ENCODE results near the gene CAVIN1.
"Not testable (repeated sequence)": the region's sequence is repeated elsewhere in the genome, so short reads cannot be mapped to it uniquely, and the experiment has no call there.

CAVIN1 gene, protein sequence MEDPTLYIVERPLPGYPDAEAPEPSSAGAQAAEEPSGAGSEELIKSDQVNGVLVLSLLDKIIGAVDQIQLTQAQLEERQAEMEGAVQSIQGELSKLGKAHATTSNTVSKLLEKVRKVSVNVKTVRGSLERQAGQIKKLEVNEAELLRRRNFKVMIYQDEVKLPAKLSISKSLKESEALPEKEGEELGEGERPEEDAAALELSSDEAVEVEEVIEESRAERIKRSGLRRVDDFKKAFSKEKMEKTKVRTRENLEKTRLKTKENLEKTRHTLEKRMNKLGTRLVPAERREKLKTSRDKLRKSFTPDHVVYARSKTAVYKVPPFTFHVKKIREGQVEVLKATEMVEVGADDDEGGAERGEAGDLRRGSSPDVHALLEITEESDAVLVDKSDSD

DNA sequence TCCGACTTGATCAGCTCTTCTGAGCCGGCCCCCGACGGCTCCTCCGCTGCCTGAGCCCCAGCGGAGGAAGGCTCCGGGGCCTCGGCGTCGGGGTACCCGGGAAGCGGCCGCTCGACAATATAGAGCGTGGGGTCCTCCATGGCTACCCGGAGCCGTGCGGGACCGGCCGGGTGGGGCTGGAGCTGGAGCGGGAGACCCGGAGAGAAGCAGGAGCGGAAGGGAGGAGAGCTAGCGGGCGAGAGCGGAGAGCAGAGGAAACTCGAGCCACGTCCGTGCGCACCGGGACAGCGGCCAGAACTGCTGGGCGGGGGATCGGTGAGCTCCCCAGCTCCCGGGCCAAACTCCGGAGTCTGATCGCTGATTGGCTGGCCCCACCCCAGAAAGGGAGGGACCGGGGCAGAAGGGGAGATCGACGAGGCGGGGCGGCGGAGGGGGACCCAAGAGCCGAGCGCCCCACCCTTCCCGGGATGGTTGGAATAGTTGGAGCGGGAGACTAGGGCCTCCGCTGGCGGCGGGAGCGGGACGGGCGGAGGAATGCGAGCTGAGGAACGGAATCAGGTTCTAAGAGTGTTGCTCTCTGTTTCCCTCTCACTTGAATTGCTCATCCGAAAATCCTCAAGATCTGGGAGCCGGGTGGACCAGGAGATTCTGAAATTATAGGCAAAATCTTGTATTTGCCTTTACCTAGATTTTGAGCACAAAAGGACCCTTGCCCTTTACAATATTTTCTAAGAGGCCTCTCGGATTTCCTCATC is at the start of gene CAVIN1:
Gene CAVIN1, minus strand, starts transcription at position 299 of the 755 bp plus-strand sequence. Its CDS starts 159 bp downstream, at position 140.
- DNase-seq (ENCODE audit: low spot score) = no peak

DNA sequence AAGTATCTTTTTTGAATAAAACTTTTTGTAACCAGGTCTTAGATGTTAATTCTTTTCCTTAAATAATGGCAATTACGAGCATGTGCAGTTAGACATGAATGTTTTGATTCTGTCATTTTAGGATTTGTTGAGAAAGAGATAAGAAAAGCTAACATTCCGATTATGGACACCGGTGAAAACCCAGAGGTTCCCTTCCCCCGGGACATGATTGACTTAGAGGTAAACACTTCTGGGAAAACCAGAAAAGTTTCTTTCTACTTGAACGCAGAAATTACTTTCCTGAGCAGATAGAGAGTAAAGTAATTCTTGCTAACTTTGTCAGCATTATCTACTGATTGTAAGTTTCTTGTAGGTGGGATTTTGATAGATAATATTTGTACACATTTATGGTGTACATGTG is 44.8 kb upstream of the CAVIN1 start:
- DNase-seq (ENCODE audit: low spot score) = no peak

DNA sequence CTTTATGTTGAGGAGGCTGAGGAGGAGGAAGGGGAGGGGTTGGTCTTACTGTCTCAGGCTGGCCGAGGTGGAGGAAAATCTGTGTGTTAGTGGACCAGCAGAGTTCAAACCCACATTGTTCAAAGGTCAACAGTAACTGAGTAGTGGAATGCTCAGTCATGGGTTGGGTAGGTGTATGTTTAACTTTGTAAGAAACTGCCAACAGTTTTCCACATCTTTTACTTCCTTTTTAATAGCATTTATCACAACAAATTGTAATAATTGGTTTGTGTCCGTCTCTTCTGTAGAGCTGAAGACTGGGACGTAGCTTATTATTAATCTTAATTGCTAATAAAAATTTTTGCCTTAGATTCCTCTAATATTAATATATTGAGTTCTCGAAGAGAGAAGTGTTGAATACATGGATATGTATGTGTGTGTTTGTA is 40.9 kb upstream of the CAVIN1 start:
- DNase-seq (ENCODE audit: low spot score) = no peak

DNA sequence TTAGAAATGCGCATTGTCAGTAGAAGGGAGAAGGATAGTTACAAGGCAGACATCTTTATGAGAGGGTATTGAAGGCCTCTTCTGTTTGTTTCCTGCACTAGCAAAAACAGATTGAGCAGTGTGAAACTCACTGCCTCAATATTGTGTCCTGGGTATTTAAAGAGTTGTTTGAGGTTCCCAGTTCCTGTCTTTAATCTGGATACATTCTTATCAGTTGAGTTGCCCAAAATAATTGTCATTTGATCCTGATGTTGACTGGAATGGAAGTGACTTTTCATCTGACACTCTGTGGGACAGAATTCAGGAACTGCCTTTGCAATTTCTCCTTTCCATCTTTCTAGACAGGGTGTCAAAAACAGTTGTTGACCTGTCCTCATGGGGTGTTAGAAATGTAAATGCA is 37.3 kb upstream of the CAVIN1 start:
- DNase-seq (ENCODE audit: low spot score) = no peak

DNA sequence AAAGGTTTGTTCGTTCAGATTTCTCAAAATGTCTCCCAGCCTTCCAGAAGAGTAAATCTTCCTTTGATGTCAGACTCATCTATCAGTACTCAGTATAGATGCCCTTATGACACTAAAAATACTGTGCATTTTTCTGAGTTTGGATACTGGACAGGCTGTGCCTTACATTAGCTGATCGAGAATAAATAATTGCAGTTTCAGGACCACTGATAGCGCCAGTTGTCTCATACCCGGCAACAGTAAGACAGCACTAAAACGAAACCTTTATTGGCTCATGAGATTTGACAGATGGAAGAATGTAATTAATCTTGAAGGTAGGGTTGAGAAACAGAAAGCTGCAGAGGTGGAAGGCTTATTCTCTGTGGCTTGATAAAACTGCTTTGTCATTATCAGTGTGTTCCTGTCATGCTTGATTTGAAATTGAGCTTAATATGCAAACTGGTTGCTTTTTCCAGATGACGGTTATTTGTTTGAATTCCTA is 36.8 kb upstream of the CAVIN1 start:
- peak; percentile 25 for DNase-seq (ENCODE audit: low spot score)

DNA sequence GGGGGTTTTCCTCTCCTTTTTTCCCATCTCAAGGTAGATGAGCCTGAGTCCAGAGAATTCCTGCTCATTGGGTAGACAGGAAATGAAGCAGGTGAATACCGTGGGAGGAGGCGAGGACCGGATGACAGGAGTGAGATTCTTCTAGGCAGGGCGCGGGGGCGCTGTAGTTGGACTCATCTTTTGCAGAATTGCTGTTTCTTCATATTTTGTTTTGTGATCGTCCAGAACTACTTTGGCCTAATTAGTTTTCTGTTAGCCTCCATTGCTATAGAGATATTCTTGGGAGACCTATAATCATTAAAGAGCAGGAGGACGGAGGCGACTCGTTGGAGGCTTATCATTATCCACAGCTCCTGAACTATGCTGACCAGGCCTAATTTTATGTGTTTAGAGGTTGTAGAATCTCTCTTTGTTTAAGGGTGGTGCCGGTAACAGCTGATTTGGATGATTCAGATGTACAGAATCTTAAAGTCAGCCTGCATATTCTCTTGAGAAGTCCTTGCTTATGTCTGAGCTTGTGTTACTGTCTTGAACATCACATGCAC is 36.3 kb upstream of the CAVIN1 start:
- DNase-seq (ENCODE audit: low spot score) = no peak

DNA sequence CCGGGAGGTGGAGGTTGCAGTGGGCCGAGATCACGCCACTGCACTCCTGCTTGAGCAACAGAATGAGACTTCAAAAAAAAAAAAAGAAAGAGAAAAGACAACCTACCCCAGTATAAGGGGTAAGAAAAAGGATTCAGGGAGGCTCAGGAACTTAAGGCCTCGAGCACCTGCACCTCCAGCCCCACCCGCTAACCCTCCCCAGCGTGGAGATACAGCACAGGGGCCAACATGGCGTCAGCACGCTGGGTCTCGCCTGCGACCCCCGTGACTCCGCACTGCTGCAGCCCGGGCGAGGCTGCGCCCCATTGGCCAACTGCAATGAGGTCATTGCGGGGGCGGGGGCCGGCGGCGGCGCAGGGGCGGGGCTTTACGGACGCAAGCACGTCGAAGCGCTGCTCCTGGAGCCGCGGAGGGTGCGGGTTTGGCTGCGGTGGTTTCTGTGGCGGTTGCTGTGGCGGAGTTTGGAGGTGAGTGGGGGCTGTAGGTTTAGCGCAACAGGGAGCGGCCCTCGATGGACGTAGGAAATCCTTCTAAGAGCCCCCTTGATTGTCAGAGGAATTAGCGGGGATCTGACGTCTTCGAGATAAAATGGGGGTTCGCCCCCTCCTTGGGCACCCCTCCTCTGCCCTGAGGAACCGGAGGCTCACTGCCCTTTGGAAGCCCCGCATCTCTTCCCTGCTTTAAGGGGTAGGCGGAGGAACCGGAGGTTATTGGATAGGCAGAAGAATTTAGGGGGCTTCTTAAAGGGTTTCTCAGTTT is 35.6 kb upstream of the CAVIN1 start, which contains the start of gene ATP6V0A1:
Gene ATP6V0A1, plus strand, starts transcription at position 382 of the 759 bp plus-strand sequence. CDS start 2,017 bp downstream, outside the sequence.
- DNase-seq (ENCODE audit: low spot score) = peak; percentile 81

DNA sequence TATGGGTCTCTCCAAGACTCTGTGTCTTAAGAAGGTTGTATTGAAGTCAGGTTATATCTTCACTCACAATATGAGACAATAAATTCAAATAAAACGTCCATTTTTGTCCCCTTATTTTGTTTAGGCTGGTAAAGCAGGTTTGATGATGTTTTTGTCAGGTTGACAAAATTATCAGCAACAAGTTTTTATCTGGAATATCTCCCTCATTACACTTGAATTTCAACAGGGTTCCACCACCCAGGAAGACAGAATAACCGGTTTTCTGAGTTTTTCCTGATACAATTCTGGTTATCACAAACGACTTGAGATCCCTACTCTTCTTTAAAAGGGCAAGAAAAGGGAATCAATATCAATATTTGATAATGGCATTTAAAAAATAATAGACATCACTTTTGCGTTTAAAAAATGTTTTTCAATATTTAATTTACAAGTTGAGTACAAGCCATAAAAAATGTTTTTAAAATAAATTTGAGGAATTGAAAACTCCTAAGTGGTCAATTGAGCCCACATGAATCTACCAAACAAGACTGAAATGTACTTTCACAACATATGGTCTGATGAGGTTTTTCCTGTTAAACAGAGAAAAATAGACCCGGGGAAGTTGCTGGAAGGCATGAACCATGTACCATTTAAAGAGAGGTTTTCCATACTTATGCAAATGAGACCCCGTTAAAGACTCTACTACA is 34.2 kb upstream of the CAVIN1 start:
- no peak for DNase-seq (ENCODE audit: low spot score)

DNA sequence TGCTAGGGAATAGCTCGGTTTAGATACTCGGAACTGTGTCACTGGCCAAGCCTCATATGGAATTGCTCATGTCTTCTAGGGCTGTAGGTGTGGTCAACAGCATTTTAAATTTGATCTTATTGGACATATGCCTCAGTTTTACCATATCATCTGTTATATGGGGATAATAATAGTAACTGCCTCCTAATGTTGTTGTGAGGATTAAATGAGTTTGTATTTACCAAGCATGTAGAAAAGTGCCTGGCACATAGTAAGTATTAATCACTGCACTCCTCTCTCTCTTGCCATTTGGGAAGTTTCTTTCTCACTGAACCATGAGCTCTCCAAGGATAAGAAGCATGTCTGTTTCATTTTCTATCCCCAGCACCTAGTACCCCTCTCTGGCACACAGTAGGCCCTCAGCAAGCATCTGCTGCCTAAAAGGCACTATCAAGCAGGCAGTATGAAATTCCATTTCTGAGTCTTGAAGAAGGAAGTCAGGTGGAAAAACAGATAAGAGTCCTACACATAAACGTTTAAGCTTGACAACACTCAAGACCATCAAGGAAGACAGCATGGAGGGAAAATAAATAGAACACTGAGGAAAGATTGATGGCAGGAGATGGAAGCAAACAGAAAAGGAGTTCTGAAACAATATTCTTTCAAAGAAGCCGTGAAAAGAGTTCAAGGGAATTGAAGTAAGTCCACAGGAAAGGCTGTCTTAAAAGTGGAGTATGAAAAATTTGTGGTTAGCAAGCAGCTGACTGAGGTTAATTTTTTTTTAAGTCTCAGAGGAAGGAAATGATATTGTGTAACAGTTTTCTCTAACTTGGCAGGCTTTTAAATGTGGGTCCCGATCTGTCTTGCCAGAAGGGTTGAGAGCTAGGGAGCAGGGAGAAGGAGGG is 33.4 kb upstream of the CAVIN1 start:
- peak; percentile 53 for DNase-seq (ENCODE audit: low spot score)

DNA sequence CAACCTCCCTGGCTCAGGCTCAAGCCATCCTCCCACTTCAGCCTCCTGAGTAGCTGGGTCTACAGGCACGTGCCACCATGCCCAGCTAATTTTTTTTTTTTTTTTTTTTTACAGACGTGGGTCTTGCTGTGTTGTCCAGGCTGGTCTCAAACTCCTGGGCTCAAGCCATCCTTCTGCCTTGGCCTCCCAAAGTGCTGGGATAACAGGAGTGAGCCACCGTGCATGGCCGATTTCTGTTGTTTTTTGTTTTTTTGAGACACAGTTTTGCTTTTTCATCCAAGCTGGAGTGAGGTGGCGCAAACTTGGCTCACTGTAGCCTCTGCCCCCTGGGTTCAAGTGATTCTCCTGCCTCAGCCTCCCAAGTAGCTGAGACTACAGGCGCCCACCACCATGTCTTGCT is 31.9 kb upstream of the CAVIN1 start:
- not testable (repeated sequence) for DNase-seq (ENCODE audit: low spot score)

DNA sequence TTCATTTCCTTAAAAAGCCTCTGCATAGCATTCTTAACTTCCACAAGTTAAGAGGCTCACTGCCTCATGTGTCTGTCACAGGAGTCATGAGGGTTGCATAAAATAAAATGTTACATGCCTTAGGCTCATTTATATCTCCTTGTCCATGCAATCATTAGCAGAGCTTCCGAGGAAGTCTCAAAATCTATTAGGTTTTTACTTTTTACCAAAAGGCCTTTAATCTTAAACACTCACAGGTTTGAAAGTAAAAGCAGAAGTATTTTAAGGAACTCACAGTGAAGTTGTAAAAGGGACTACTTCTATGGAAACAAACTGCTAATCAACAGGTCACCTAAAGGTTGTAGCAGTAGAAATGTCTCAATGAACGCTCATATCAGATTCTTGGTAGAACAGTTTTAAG is 30.4 kb upstream of the CAVIN1 start:
- no peak for DNase-seq (ENCODE audit: low spot score)

DNA sequence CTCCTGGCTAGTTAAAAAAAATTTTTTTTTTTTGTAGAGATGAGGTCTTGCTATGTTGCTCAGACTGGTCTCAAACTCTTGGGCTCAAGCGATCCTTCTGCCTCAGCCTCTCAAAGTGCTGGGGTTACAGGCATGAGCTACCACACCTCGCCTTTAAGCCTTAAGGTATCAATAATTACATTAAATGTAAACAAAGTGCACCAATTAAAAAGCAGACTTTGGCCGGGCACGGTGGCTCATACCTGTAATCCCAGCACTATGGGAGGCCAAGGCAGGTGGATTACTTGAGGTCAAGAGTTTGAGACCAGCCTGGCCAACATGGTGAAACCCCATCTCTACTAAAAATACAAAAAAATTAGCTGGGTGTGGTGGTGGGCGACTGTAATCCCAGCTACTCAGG is 28.2 kb upstream of the CAVIN1 start:
- DNase-seq (ENCODE audit: low spot score) = not testable (repeated sequence)

DNA sequence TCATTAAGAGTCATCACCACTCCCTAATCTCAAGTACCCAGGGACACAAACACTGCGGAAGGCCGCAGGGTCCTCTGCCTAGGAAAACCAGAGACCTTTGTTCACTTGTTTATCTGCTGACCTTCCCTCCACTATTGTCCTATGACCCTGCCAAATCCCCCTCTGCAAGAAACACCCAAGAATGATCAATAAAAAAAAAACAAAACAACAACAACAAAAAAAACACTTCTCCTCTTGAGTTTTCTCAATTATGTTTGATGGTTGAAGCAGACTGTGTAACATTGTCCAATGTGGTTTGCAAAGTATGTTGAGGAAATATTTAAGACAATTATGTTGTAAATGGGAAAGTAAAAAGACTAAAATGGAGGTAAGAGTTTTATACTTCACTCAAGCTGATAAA is 26.8 kb upstream of the CAVIN1 start:
- DNase-seq (ENCODE audit: low spot score) = not testable (repeated sequence)

DNA sequence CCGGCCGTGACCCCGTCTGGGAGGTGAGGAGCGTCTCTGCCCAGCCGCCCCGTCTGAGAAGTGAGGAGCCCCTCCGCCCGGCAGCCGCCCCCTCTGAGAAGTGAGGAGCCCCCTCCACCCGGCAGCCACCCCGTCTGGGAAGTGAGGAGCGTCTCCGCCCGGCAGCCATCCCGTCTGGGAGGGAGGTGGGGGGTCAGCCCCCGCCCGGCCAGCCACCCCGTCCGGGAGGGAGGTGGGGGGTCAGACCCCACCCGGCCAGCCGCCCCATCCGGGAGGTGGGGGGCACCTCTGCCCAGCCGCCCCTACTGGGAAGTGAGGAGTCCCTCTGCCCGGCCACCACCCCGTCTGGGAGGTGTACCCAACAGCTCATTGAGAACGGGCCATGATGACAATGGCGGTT is 26.1 kb upstream of the CAVIN1 start:
- not testable (repeated sequence) for DNase-seq (ENCODE audit: low spot score)

DNA sequence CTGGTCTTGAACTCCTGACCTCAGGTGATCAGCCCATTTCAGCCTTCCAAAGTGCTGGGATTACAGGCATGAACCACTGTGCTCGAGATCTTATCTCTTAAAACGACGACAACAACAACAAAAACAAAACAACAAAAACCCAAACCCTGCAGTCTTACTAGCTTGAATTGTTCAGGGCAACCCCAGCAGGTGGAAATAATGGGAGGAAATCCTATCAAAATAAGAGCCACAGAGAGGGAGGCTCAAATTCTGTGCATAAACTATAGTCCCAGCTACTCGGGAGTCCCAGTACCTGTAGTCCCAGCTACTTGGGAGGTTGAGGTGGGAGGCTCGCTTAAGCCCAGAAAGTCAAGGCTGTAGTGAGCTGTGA is 19.1 kb upstream of the CAVIN1 start:
- no peak for DNase-seq (ENCODE audit: low spot score)

DNA sequence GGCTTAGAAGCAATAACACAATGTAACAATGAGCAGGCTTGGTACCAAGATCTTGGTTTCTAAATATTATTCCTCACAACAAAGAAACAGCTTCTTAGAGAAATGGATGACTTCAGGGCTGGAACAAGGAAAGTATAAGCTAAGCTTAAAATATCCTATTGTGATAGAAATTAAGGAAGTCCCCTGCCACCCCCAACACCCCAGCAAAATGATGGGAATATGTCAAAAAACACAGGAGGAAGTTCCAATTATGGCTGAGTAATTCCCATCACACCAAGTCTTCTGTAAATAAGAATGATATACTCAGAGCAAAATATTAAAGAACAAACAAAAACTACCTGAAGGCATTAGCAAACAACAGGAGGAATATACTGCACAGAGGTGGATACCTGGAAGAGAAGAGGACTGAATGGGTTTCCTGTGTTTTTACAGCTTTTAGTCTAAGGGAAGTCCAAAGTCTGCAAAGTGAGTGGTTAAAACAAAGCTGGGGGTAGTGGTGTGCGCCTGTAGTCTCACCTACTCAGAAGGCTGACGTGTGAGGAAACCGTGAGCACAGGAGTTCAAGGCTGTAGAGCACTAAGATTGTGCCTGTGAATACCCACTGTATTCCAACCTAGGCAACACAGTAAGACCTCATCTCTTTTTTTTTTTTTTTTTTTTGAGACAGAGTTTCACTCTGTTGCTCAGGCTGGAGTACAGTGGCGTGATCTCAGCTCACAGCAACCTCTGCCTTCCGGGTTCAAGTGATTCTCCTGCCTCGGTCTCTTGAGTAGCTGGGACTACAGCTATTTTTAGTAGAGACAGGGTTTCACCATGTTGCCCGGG is 18.5 kb upstream of the CAVIN1 start:
- no peak for DNase-seq (ENCODE audit: low spot score)

DNA sequence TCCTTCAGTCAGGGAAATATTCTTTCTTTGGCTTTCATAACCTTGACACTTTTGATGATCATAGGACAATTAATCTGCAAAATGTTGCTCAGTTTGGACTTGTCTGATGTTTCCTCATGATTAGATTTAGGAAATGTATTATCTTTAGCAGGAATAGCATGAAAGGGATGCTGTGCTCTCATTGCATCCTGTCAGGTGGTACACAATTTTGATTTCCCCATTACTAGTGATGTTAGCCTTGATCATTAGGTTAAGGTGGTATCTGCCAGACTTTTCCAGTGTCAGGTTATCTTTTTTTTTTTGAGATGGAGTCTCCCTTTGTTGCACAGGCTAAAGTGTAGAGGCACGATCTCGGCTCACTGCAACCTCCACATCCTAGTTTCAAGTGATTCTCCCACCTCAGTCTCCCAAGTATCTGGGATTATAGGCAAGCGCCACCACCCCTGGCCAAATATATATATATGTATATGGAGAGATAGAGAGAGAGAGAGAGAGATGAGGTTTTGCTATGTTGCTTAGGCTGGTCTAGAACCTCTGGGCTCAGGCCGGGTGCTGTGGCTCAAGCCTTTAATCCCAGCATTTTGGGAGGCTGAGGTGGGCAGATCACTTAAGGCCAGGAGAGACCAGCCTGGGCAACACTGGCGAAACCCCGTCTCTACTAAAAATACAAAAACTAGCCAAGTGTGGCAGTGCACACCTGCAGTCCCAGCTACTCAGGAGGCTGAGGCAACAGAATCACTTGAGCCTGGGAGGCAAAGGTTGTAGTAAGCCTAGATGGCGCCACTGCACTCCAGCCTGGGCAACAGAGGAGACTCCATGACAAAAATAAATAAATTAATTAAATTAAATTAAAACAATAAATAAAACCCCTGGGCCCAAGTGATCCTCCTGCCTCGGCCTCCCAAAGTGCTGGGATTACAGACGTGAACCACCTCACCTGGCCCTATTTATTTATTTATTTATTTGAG is 15.8 kb upstream of the CAVIN1 start:
- DNase-seq (ENCODE audit: low spot score) = peak; percentile 46

DNA sequence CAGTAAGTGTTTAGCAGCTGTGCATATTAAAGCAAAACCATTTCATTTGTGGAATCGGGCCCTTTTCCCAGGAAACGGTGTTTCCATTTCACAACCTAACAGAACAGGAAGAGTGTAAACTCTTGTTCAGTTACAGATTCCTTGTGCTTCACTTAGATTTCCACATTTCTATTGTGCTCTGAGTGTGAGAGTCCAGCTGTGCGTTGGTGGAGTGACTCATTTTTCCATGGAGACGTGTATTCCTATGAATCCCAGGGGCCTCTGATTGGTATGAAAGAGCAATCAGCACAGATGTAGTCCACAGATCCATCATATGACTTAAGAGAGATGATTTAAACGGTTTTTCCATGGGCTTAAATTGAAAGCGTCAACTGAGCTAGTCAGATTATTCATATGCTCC is 13.3 kb upstream of the CAVIN1 start:
- DNase-seq (ENCODE audit: low spot score) = no peak
